T-cell (primary cell): Measurements from ENCODE around the gene CFAP410. TPM values are rescaled to one million over a fixed set of nuclear protein-coding genes. Genes with fewer than 3 reads are reported as not detected.

ENCODE experiments used
- ATAC-seq, 4 experiments: fragments of 200-7000 bp in 3 of 4; fragments of 150-1000 bp in 1 of 4; cut with Tn5 transposase; replicated peaks in 1 of 4; 1 replicate in 3 of 4; 2 replicates in 1 of 4; pipeline ENCODE4 v1.10.0; 2021; ENCODE audit warnings: moderate library complexity in 3 of 4, mild to moderate bottlenecking in 2 of 4, moderate number of reproducible peaks in 1 of 4
- CTCF ChIA-PET, 2 donors: fragments of 300-600 bp; sonication (Branson Sonifier 250); formaldehyde crosslinking; loops; one replicate each; lab custom pipeline; 2022; ENCODE audit warnings: antibody characterized with exemption in 2 of 2; lab: Charles Lee
- POLR2A ChIA-PET, 2 donors: fragments of 300-600 bp; sonication (Branson Sonifier 250); formaldehyde crosslinking; loops; one replicate each; lab custom pipeline; 2022; ENCODE audit warnings: antibody characterized with exemption in 2 of 2; lab: Charles Lee
- DNase-seq, 35 experiments: peaks; one replicate each; pipeline versions ENCODE4 v3.0.0 to v3.0.0-alpha.2; 2013 to 2023
- H3K27ac ChIP-seq: one replicate; pipeline ENCODE4 v1.5.1; 2013; ENCODE audit warnings: low read length
- H3K27me3 ChIP-seq, 2 experiments: replicated peaks in 1 of 2; 1 replicate in 1 of 2; 2 replicates in 1 of 2; pipeline versions ENCODE4 v1.6.1 to v1.7.0; 2013; ENCODE audit warnings: low read length in 1 of 2, mixed read lengths in 1 of 2; ENCODE audit not compliant: control insufficient read depth in 2 of 2, insufficient read depth in 2 of 2; ENCODE audit errors: extremely low read depth in 1 of 2
- H3K36me3 ChIP-seq, 2 donors: 1 replicate in 1 of 2; 2 replicates in 1 of 2; pipeline versions ENCODE4 v1.6.1 to v1.7.0; 2013; ENCODE audit warnings: low read length in 1 of 2; ENCODE audit not compliant: control insufficient read depth in 2 of 2, insufficient read depth in 1 of 2; ENCODE audit errors: extremely low read depth in 1 of 2
- H3K4me1 ChIP-seq, 2 experiments: 1 replicate in 1 of 2; 2 replicates in 1 of 2; pipeline versions ENCODE4 v1.6.1 to v1.7.0; 2013; ENCODE audit warnings: low read length in 2 of 2, mixed read lengths in 1 of 2; ENCODE audit not compliant: insufficient read depth in 2 of 2, control insufficient read depth in 1 of 2; ENCODE audit errors: extremely low read depth in 1 of 2
- H3K4me3 ChIP-seq, 2 donors: 1 replicate in 1 of 2; 2 replicates in 1 of 2; pipeline versions ENCODE4 v1.5.1 to v1.7.0; 2013; ENCODE audit warnings: mild to moderate bottlenecking in 2 of 2, low read length in 1 of 2, moderate library complexity in 1 of 2; ENCODE audit not compliant: control insufficient read depth in 1 of 2; ENCODE audit errors: extremely low read depth in 1 of 2
- H3K9me3 ChIP-seq: 2 replicates; pipeline ENCODE4 v1.7.0; 2013
- H3K27ac Mint-ChIP-seq, 2 donors: one replicate each; pipeline ENCODE4 v1.8.0; 2020 to 2021; ENCODE audit warnings: mild to moderate bottlenecking in 2 of 2, mixed read lengths in 2 of 2
- H3K27me3 Mint-ChIP-seq, 2 donors: one replicate each; pipeline ENCODE4 v1.8.0; 2021 to 2022; ENCODE audit warnings: mixed read lengths in 2 of 2
- H3K36me3 Mint-ChIP-seq: one replicate; pipeline ENCODE4 v1.8.0; 2021; ENCODE audit warnings: mixed read lengths
- H3K4me1 Mint-ChIP-seq, 3 donors: one replicate each; pipeline ENCODE4 v1.8.0; 2020 to 2022; ENCODE audit warnings: mixed read lengths in 3 of 3, mild to moderate bottlenecking in 1 of 3
- H3K4me3 Mint-ChIP-seq, 3 donors: one replicate each; pipeline ENCODE4 v1.8.0; 2020 to 2022; ENCODE audit warnings: mild to moderate bottlenecking in 3 of 3, mixed read lengths in 3 of 3, moderate library complexity in 3 of 3
- H3K9me3 Mint-ChIP-seq, 3 donors: one replicate each; pipeline ENCODE4 v1.8.0; 2020 to 2022; ENCODE audit warnings: mixed read lengths in 3 of 3
- WGBS: methylation state at CpG from one replicate; pipeline ENCODE4 v1.1.5; 2013; ENCODE audit warnings: missing lambda C conversion rate; ENCODE audit not compliant: insufficient coverage; 5-methylcytosine and 5-hydroxymethylcytosine counted together
- total RNA-seq, 35 experiments: library from RNA in 6 of 35; stranded (reverse) in 6 of 35; fragments of 120-200 nt in 1 of 35; gene quantifications; one replicate each; pipeline versions ENCODE4 v1.2.1 to v1.2.4 and lab custom pipeline; 2013 to 2026

Gene CFAP410
- total RNA-seq, 5 donors from 2014 or later (not counting 1 experiment from before 2014, with no cell fraction given): 58.8 to 72.1 (median 60.8) TPM

GRCh38 chr21:44353191-44353970 lies 14.2 kb upstream of the CFAP410 start, which contains the start of gene TRPM2:
TRPM2 (plus strand) TSS chr21:44353621; CDS start chr21:44353701, 80 bp downstream.
- Histone ChIP-seq H3K27me3 (peaks cover 0 to 38% of the 10 kb centered on the region in 2 experiments), H3K9me3 (no peaks in the 10 kb centered on the region), H3K4me1 (peaks cover 37 to 51% of the 10 kb centered on the region in 2 experiments), H3K36me3 (no peaks in the 10 kb centered on the region), H3K4me3 (peak within 1 kb of the TSS; percentile 29 to 49), H3K27ac (peak within 1 kb of the TSS; percentile 34)
- Mint-ChIP-seq H3K9me3 (no peaks in the 10 kb centered on the region), H3K4me3 (peak within 1 kb of the TSS; percentile 72 to 84 (median 79)), H3K27ac (peak within 1 kb of the TSS; percentile 79 to 81), H3K4me1 (peaks cover 46 to 51% (median 50%) of the 10 kb centered on the region in 3 donors), H3K27me3 (peaks cover 0 to 19% of the 10 kb centered on the region in 2 donors), H3K36me3 (no peaks in the 10 kb centered on the region)
- CTCF ChIA-PET: no interaction called here
- ATAC-seq (peak; percentile 85 to 90 (median 89)), DNase-seq (peak in 22 of 35 experiments; percentile 12 to 55 (median 24))
- WGBS: 48% methylated on average over 18 of the region's 21 CpGs
- POLR2A ChIA-PET: no interaction called here

- peaks cover 0 to 44% of the 10 kb centered on the region in 2 experiments for H3K27me3 ChIP-seq
- DNase-seq (no peak), ATAC-seq (no peak)
- Mint-ChIP-seq H3K36me3 (no peaks in the 10 kb centered on the region), H3K27me3 (peaks cover 0 to 19% of the 10 kb centered on the region in 2 donors), H3K27ac (no peak overlapping the region), H3K4me1 (peaks cover 46 to 51% (median 50%) of the 10 kb centered on the region in 3 donors), H3K4me3 (peak overlapping the region in 1 of 3 donors; percentile 84), H3K9me3 (no peaks in the 10 kb centered on the region)
- peaks cover 37 to 54% of the 10 kb centered on the region in 2 experiments for H3K4me1 ChIP-seq
- 96% methylated on average over 11 of the region's 17 CpGs for WGBS
- ChIA-PET CTCF (no interaction called here), POLR2A (no interaction called here)
- peak overlapping the region in 1 of 2 donors; percentile 49 for H3K4me3 ChIP-seq
- no peaks in the 10 kb centered on the region for H3K9me3 ChIP-seq
- no peak overlapping the region for H3K27ac ChIP-seq
- H3K36me3 ChIP-seq: no peaks in the 10 kb centered on the region
Measured at GRCh38 chr21:44352253-44352860, 13.2 kb upstream of the CFAP410 start.

- ATAC-seq: no peak
- peaks cover 45 to 49% (median 47%) of the 10 kb centered on the region in 3 donors for H3K4me1 Mint-ChIP-seq
- no peak overlapping the region for H3K4me3 ChIP-seq
- ChIA-PET CTCF (no interaction called here), POLR2A (no interaction called here)
- no peaks in the 10 kb centered on the region for H3K9me3 ChIP-seq
- H3K9me3 Mint-ChIP-seq: no peaks in the 10 kb centered on the region
- no peaks in the 10 kb centered on the region for H3K36me3 Mint-ChIP-seq
- no peak overlapping the region for H3K27ac ChIP-seq
- peaks cover 0 to 19% of the 10 kb centered on the region in 2 donors for H3K27me3 Mint-ChIP-seq
- peaks cover 37 to 54% of the 10 kb centered on the region in 2 experiments for H3K4me1 ChIP-seq
- no peaks in the 10 kb centered on the region for H3K36me3 ChIP-seq
- DNase-seq: no peak
- WGBS: 92% methylated on average over 18 of the region's 18 CpGs
- H3K27me3 ChIP-seq: peaks cover 0 to 44% of the 10 kb centered on the region in 2 experiments
- no peak overlapping the region for H3K27ac Mint-ChIP-seq
- H3K4me3 Mint-ChIP-seq: peak overlapping the region in 1 of 3 donors; percentile 84
Measured at GRCh38 chr21:44351535-44352252, 12.5 kb upstream of the CFAP410 start.

- Histone ChIP-seq H3K27ac (no peak overlapping the region), H3K4me3 (no peak overlapping the region), H3K9me3 (no peaks in the 10 kb centered on the region), H3K36me3 (no peaks in the 10 kb centered on the region), H3K27me3 (peaks cover 0 to 44% of the 10 kb centered on the region in 2 experiments), H3K4me1 (peaks cover 37 to 54% of the 10 kb centered on the region in 2 experiments)
- no peak for ATAC-seq
- ChIA-PET POLR2A (no interaction called here), CTCF (no interaction called here)
- no peak for DNase-seq
- WGBS: 73% methylated on average over 39 of the region's 42 CpGs
- Mint-ChIP-seq H3K4me3 (peak overlapping the region in 2 of 3 donors; percentile 31 to 38), H3K9me3 (no peaks in the 10 kb centered on the region), H3K4me1 (peaks cover 37 to 43% (median 40%) of the 10 kb centered on the region in 3 donors), H3K36me3 (no peaks in the 10 kb centered on the region), H3K27ac (no peak overlapping the region), H3K27me3 (peaks cover 0 to 23% of the 10 kb centered on the region in 2 donors)
Measured at GRCh38 chr21:44350773-44351481, 11.7 kb upstream of the CFAP410 start.

- POLR2A ChIA-PET: no interaction called here
- H3K27ac Mint-ChIP-seq: no peak overlapping the region
- Histone ChIP-seq H3K9me3 (no peaks in the 10 kb centered on the region), H3K27me3 (peaks cover 0 to 44% of the 10 kb centered on the region in 2 experiments), H3K27ac (no peak overlapping the region), H3K4me1 (peaks cover 33 to 47% of the 10 kb centered on the region in 2 experiments), H3K4me3 (no peak overlapping the region), H3K36me3 (no peaks in the 10 kb centered on the region)
- DNase-seq (no peak), ATAC-seq (no peak)
- no peak overlapping the region for H3K4me3 Mint-ChIP-seq
- H3K9me3 Mint-ChIP-seq: no peaks in the 10 kb centered on the region
- 31% methylated on average over 95 of the region's 113 CpGs for WGBS
- no peaks in the 10 kb centered on the region for H3K36me3 Mint-ChIP-seq
- H3K27me3 Mint-ChIP-seq: peaks cover 0 to 23% of the 10 kb centered on the region in 2 donors
- CTCF ChIA-PET: no interaction called here
- H3K4me1 Mint-ChIP-seq: peaks cover 29 to 36% (median 34%) of the 10 kb centered on the region in 3 donors
Measured at GRCh38 chr21:44349847-44350772, 10.9 kb upstream of the CFAP410 start.
